Gastroesophageal sphincter (tissue), 4 donors: ENCODE measurements around the gene KREMEN1. TPM values are rescaled to one million over a fixed set of nuclear protein-coding genes. Genes with fewer than 3 reads are reported as not detected.

Experiments used
- ATAC-seq: fragments of 150-250 bp; one replicate; pipeline ENCODE4 v1.9.1; 2016; ENCODE audit warnings: mild to moderate bottlenecking, moderate library complexity
- H3K27ac ChIP-seq, 4 donors: fragments of 200-600 bp; sonication (generic) in 3 of 4; 1 replicate in 3 of 4; 2 replicates in 1 of 4; pipeline ENCODE4 v1.5.1; 2016 to 2019
- H3K27me3 ChIP-seq: fragments of 200-600 bp; sonication (generic); one replicate; pipeline ENCODE4 v1.5.1; 2019
- H3K36me3 ChIP-seq, 2 donors: fragments of 200-600 bp; sonication (generic); one replicate each; pipeline ENCODE4 v1.5.1; 2019; ENCODE audit warnings: control low read depth in 1 of 2
- H3K4me1 ChIP-seq, 3 donors: fragments of 200-600 bp; sonication (generic); 1 replicate in 2 of 3; 2 replicates in 1 of 3; pipeline ENCODE4 v1.5.1; 2016 to 2019; ENCODE audit warnings: control low read depth in 2 of 3
- H3K4me3 ChIP-seq, 2 donors: fragments of 200-600 bp; sonication (generic); one replicate each; pipeline ENCODE4 v1.5.1; 2019; ENCODE audit warnings: mild to moderate bottlenecking in 1 of 2, moderate library complexity in 1 of 2
- H3K9me3 ChIP-seq, 3 donors: fragments of 200-600 bp; sonication (generic); one replicate each; pipeline ENCODE4 v1.5.1; 2017 to 2019; ENCODE audit warnings: control low read depth in 2 of 3
- CTCF ChIP-seq, 4 experiments: fragments of 200-600 bp in 2 of 4; fragments of 450-650 bp in 2 of 4; sonication (generic) in 1 of 4; IDR thresholded peaks; one replicate each; pipeline ENCODE4 v1.5.1; 2017 to 2019; ENCODE audit warnings: antibody characterized with exemption in 4 of 4, mild to moderate bottlenecking in 2 of 4, moderate library complexity in 2 of 4
- EP300 ChIP-seq: sonication (generic); formaldehyde crosslinking; IDR thresholded peaks from one replicate; pipeline ENCODE4 v1.6.1; 2017; ENCODE audit warnings: antibody characterized with exemption, mild to moderate bottlenecking
- POLR2A ChIP-seq, 2 donors: fragments of 450-650 bp; IDR thresholded peaks; one replicate each; pipeline ENCODE4 v1.6.1; 2017; ENCODE audit warnings: antibody characterized with exemption in 2 of 2, mild to moderate bottlenecking in 2 of 2, moderate library complexity in 1 of 2
- POLR2AphosphoS5 ChIP-seq: sonication (generic); formaldehyde crosslinking; IDR thresholded peaks from one replicate; pipeline ENCODE4 v1.6.1; 2017; ENCODE audit warnings: antibody characterized with exemption
- WGBS, 2 donors: methylation state at CpG; one replicate each; pipeline ENCODE4 v1.1.5; 2018; ENCODE audit warnings: low coverage in 1 of 2; 5-methylcytosine and 5-hydroxymethylcytosine counted together
- total RNA-seq, 4 donors: library from RNA; depleted of rRNA; stranded (reverse); fragments of >200 nt; gene quantifications; one replicate each; pipeline ENCODE4 v1.1.0, GENCODE V29; 2016

The KREMEN1 gene
- total RNA-seq, 4 donors from 2014 or later, result 7.5 to 17.4 (median 10.8) TPM

DNA sequence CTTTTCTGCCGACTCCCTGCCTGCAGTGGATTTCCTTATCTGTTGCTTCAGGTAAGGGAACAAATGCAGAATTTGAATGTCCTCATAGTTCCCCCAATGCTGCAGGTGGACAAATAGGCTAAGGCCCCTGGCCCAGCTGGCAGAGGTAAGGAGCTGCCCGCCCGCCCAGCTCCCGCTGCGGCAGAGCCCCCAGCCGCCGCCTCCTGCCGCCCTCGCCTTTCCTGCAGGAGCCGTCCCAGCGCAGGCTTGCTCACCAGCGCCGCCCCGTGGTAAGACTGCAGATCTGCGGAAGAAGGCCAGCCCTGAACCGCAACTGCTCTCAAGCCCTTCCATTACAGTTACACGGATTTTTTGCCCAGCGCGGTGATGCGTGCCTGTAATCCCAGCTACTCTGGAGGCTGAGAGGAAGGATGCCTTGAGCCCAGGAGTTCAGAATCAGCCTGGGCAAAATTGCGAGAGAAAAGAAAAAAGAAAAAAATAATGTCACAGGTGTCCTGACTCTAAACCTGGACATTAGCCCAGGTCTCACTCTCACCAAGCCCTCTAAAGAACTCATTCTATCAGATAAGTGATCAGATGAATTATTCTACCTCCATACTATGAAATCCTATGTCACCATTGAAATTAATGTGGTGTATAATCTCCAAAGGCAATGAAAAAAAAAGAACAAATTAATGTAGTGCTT is 81.7 kb downstream of the KREMEN1 start:
- Histone ChIP-seq H3K27me3 (peaks cover 6% of the 10 kb centered on the region), H3K4me1 (peaks cover 0 to 33% (median 12%) of the 10 kb centered on the region in 3 donors), H3K4me3 (peak overlapping the region in 1 of 2 donors; percentile 22), H3K36me3 (no peaks in the 10 kb centered on the region), H3K9me3 (no peaks in the 10 kb centered on the region), H3K27ac (peak overlapping the region in 1 of 4 donors; percentile 41)
- 9% methylated on average over 6 of the region's 21 CpGs; no CpG with 5 or more reads in 1 of the 2 donors for WGBS, 2 donors
- peak; percentile 80 for ATAC-seq
- peak in 3 of 4 experiments; percentile 86 to 98 (median 88) for TF ChIP-seq CTCF (IDR thresholded peaks at IDR 0.05)
- TF ChIP-seq EP300, result no peak
- TF ChIP-seq POLR2AphosphoS5, result peak; percentile 24

GRCh38 chr22:29155966-29156365 is 83.1 kb downstream of the KREMEN1 start:
- peaks cover 10% of the 10 kb centered on the region for H3K27me3 ChIP-seq
- no peak for ATAC-seq
- WGBS, 2 donors, result 80% methylated on average over 1 of the region's 1 CpG; no CpG with 5 or more reads in 1 of the 2 donors

DNA sequence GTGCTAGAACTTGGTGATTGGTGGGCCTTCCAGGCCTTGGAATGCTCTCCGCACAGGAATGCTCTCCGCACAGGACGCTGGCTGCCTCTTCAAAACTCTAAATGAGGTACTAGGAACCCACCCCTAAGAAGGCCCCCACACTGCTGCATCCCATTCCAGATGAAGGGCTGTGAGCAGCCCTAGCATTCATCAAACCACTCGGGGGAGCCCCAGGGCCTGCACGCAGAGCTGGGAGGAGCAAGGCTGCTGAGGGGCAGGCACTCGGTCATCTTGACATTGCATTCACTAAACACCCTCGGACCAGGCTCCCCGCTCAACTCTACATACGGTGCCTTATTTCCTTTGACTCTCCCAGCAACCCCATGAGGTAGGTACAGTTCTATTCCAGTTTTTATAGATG is 83.7 kb downstream of the KREMEN1 start:
- ATAC-seq, result no peak
- H3K36me3 ChIP-seq, result no peaks in the 10 kb centered on the region
- no peaks in the 10 kb centered on the region for H3K9me3 ChIP-seq
- H3K27ac ChIP-seq, result no peak overlapping the region
- TF ChIP-seq EP300 (no peak), CTCF (IDR thresholded peaks at IDR 0.05) (no peak)
- H3K4me1 ChIP-seq, result peaks cover 0 to 33% (median 12%) of the 10 kb centered on the region in 3 donors
- WGBS, 2 donors, result 67 to 73% methylated on average over 3 to 7 of the region's 9 CpGs
- H3K4me3 ChIP-seq, result no peak overlapping the region
- peaks cover 10% of the 10 kb centered on the region for H3K27me3 ChIP-seq

More at GRCh38 chr22:29155966-29156365, 83.1 kb downstream of the KREMEN1 start:
- TF ChIP-seq POLR2AphosphoS5 (no peak), EP300 (no peak), CTCF (IDR thresholded peaks at IDR 0.05) (no peak)
- no peak overlapping the region for H3K27ac ChIP-seq
- no peaks in the 10 kb centered on the region for H3K36me3 ChIP-seq
- H3K9me3 ChIP-seq, result no peaks in the 10 kb centered on the region
- H3K4me3 ChIP-seq, result no peak overlapping the region
- H3K4me1 ChIP-seq, result peaks cover 0 to 33% (median 12%) of the 10 kb centered on the region in 3 donors

DNA sequence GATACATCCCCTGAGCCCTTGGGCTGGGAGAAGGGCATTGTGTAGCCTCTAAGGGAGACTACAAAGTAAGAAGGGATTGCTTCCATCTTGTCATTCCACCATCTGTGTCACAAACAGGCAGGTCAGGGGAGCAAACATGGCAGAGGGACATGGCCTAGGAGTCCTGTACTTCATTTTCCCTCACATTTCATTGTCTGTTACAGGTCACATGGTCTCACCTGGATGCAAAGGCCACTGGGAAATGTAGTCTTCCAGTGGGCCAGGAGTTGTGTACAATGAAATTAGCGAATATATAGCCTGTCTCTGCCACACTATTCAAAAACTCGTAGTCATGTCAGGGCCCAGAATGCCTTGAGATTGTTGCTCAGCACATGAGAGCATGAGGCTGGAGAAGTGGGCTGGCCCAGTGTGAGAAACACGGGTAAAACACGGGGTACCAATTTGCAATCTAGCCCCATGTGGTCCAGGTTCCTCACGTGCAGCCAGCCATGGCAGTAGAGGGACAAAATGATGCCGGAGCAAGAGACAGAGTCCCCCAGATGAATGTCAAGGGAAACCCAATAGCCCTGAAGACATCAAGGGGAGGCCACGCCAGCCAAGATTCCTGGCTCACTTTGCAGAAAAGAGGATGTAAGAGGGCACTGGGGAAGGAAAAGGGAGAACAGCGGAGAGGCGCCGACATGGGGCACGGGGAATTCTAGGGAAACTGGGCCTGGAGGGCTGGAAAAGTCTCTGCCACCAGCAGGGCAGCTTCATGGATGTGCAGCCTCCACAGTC is 85.1 kb downstream of the KREMEN1 start:
- Histone ChIP-seq H3K9me3 (no peaks in the 10 kb centered on the region), H3K4me1 (peaks cover 0 to 19% (median 8%) of the 10 kb centered on the region in 3 donors), H3K27ac (no peak overlapping the region), H3K36me3 (no peaks in the 10 kb centered on the region), H3K27me3 (peaks cover 10% of the 10 kb centered on the region), H3K4me3 (no peak overlapping the region)
- no peak for ATAC-seq
- WGBS, 2 donors, result 95 to 100% methylated on average over 5 to 11 of the region's 11 CpGs
- TF ChIP-seq CTCF (IDR thresholded peaks at IDR 0.05) (no peak), POLR2AphosphoS5 (no peak), POLR2A (IDR thresholded peaks at IDR 0.05) (no peak), EP300 (no peak)
